Activated B cell treated with CpG ODN at 0.5 μM for 24 hours (primary cell): Measurements from ENCODE around the gene PAXX. TPM values are rescaled to one million over a fixed set of nuclear protein-coding genes. Genes with fewer than 3 reads are reported as not detected.

ENCODE experiments used
- ATAC-seq: fragments of 200-7000 bp; cut with Tn5 transposase; one replicate; pipeline ENCODE4 v1.10.0; 2021; ENCODE audit warnings: low read depth, mild to moderate bottlenecking, moderate library complexity
- CTCF ChIA-PET: fragments of 350-600 bp; sonication (Branson Sonifier 250); formaldehyde crosslinking; loops from one replicate; lab custom pipeline; 2021; ENCODE audit warnings: antibody characterized with exemption; lab: Charles Lee
- POLR2A ChIA-PET: fragments of 350-600 bp; sonication (Branson Sonifier 250); formaldehyde crosslinking; loops from one replicate; lab custom pipeline; 2021; ENCODE audit warnings: antibody characterized with exemption; lab: Charles Lee
- DNase-seq: peaks from one replicate; pipeline ENCODE4 v3.0.0; 2022
- H3K27ac Mint-ChIP-seq: one replicate; pipeline ENCODE4 v1.8.0; 2020; ENCODE audit warnings: mixed read lengths
- H3K27me3 Mint-ChIP-seq: one replicate; pipeline ENCODE4 v1.8.0; 2021; ENCODE audit warnings: mixed read lengths
- H3K36me3 Mint-ChIP-seq: one replicate; pipeline ENCODE4 v1.8.0; 2021; ENCODE audit warnings: low read depth, mixed read lengths
- H3K4me1 Mint-ChIP-seq: one replicate; pipeline ENCODE4 v1.8.0; 2021; ENCODE audit warnings: mixed read lengths
- H3K4me3 Mint-ChIP-seq: one replicate; pipeline ENCODE4 v1.8.0; 2020; ENCODE audit warnings: mild to moderate bottlenecking, mixed read lengths
- H3K9me3 Mint-ChIP-seq: one replicate; pipeline ENCODE4 v1.8.0; 2020; ENCODE audit warnings: mixed read lengths
- CTCF ChIP-seq: fragments of 200-600 bp; IDR thresholded peaks from one replicate; pipeline ENCODE4 v1.8.0; 2022; ENCODE audit warnings: antibody characterized with exemption, mild to moderate bottlenecking
- intact Hi-C: fragments of 100-400 bp; cut with micrococcal nuclease; formaldehyde crosslinking; loops from one replicate; pipeline ENCODE4 v1.15.1; 2024
- total RNA-seq: library from RNA; stranded (reverse); gene quantifications from 2 replicates; pipeline ENCODE4 v1.2.3, GENCODE V29; 2022

PAXX gene
- total RNA-seq, 1 donor from 2014 or later: 47.8 TPM

GRCh38 chr9:136947028-136947891 is 45.0 kb upstream of the PAXX start:
- Mint-ChIP-seq H3K27me3 (no peaks in the 10 kb centered on the region), H3K4me3 (no peak overlapping the region), H3K9me3 (no peaks in the 10 kb centered on the region), H3K27ac (no peak overlapping the region), H3K4me1 (peaks cover 14% of the 10 kb centered on the region), H3K36me3 (peaks cover 6% of the 10 kb centered on the region)
- TF ChIP-seq CTCF: no peak
- ChIA-PET POLR2A (interaction anchor here (0.6 to 3.0 kb wide), 4 partner anchors 49 to 105 kb away, joined by 3 to 10 read pairs (median 6); partner anchors contain the start of genes AJM1 and CLIC3), CTCF (interaction anchor here (0.8 to 2.4 kb wide), 10 partner anchors 45 to 182 kb away, joined by 3 to 39 read pairs (median 4); partner anchors contain the start of genes CLIC3, PAXX and TRAF2)
- DNase-seq (no peak), ATAC-seq (no peak)
- intact Hi-C loops: loop anchor here (10.0 kb wide), 1 partner anchor 278 kb away; the partner anchor contains the start of genes CYSRT1, RNF208 and RNF224

GRCh38 chr9:136947955-136948510 is 44.2 kb upstream of the PAXX start:
- H3K4me3 Mint-ChIP-seq: no peak overlapping the region
- no peak for ATAC-seq
- no peak overlapping the region for H3K27ac Mint-ChIP-seq
- H3K27me3 Mint-ChIP-seq: no peaks in the 10 kb centered on the region
- no peaks in the 10 kb centered on the region for H3K9me3 Mint-ChIP-seq
- DNase-seq: no peak
- intact Hi-C loops: loop anchor here (10.0 kb wide), 1 partner anchor 277 kb away; the partner anchor contains the start of genes CYSRT1, RNF208 and RNF224
- POLR2A ChIA-PET: interaction anchor here (0.6 to 3.0 kb wide), 6 partner anchors 49 to 121 kb away, joined by 3 to 10 read pairs (median 4); partner anchors contain the start of genes AJM1 and CLIC3
- TF ChIP-seq CTCF: no peak
- CTCF ChIA-PET: interaction anchor here (0.8 to 2.4 kb wide), 11 partner anchors 44 to 182 kb away, joined by 3 to 39 read pairs (median 3); partner anchors contain the start of genes CLIC3, PAXX and TRAF2
- H3K4me1 Mint-ChIP-seq: peaks cover 12% of the 10 kb centered on the region
- no peaks in the 10 kb centered on the region for H3K36me3 Mint-ChIP-seq

- Mint-ChIP-seq H3K9me3 (no peaks in the 10 kb centered on the region), H3K27me3 (no peaks in the 10 kb centered on the region), H3K4me3 (peak overlapping the region; percentile 82), H3K4me1 (peaks cover 9% of the 10 kb centered on the region), H3K36me3 (no peaks in the 10 kb centered on the region), H3K27ac (peak overlapping the region; percentile 83)
- ChIA-PET POLR2A (interaction anchor here (0.6 to 3.0 kb wide), 11 partner anchors 33 to 251 kb away, joined by 3 to 15 read pairs (median 4); partner anchors contain the start of genes AJM1, CLIC3, PAXX and TPRN), CTCF (interaction anchor here (2.4 kb wide), 1 partner anchor 86 kb away, joined by 39 read pairs; no protein-coding TSS in a partner anchor)
- intact Hi-C loops: loop anchor here (1.0 to 10.0 kb wide), 2 partner anchors 86 to 275 kb away; partner anchors contain the start of genes CYSRT1, RNF208 and RNF224
- ATAC-seq: no peak
- no peak for TF ChIP-seq CTCF
- no peak for DNase-seq
These were observed 42.9 kb upstream of the PAXX start for GRCh38 chr9:136949239-136949816.

- Mint-ChIP-seq H3K27ac (peak overlapping the region; percentile 86), H3K4me1 (peaks cover 5% of the 10 kb centered on the region), H3K4me3 (peak overlapping the region; percentile 82), H3K9me3 (no peaks in the 10 kb centered on the region), H3K27me3 (no peaks in the 10 kb centered on the region), H3K36me3 (no peaks in the 10 kb centered on the region)
- ATAC-seq (peak; percentile 96), DNase-seq (peak; percentile 94)
- intact Hi-C loops: loop anchor here (1.0 to 10.0 kb wide), 2 partner anchors 85 to 275 kb away; partner anchors contain the start of genes CYSRT1, RNF208 and RNF224
- POLR2A ChIA-PET: interaction anchor here (0.6 to 3.0 kb wide), 9 partner anchors 42 to 251 kb away, joined by 3 to 15 read pairs (median 4); partner anchors contain the start of genes AJM1, CLIC3, PAXX and TPRN
- CTCF ChIA-PET: no interaction called here
- TF ChIP-seq CTCF: no peak
These were observed 42.2 kb upstream of the PAXX start for GRCh38 chr9:136949817-136950655.
